HepG2 (cell line): ENCODE data around the gene MACROD2. TPM values are rescaled to one million over a fixed set of nuclear protein-coding genes. Genes with fewer than 3 reads are reported as not detected.

ENCODE experiments used
- ATAC-seq: fragments of 200-7000 bp; cut with Tn5 transposase; 3 replicates; pipeline ENCODE4 v1.9.1; 2020; ENCODE audit warnings: mild to moderate bottlenecking, moderate library complexity
- BruUV-seq: library from RNA; stranded (reverse); fragments of 400-500 nt; replicated peaks from 2 replicates; lab custom pipeline; 2021; lab: Mats Ljungman, UMichigan
- CTCF ChIA-PET: fragments of 300-600 bp; formaldehyde crosslinking; extraction: SDS; loops from one replicate; lab custom pipeline; 2021; ENCODE audit warnings: low total read pairs, inconsistent platforms, low intra/inter-chr PET ratio; lab: Yijun Ruan, JAX
- POLR2A ChIA-PET: fragments of 350-600 bp; sonication (Branson Sonifier 250); formaldehyde crosslinking; loops from one replicate; lab custom pipeline; 2020; ENCODE audit warnings: antibody characterized with exemption, inconsistent platforms; lab: Yijun Ruan, JAX
- DNase-seq: peaks from one replicate; pipeline ENCODE4 v3.0.0-alpha.2; 2015; ENCODE audit warnings: low spot score
- FAIRE-seq: peaks from 3 replicates; lab custom pipeline; 2011; peaks lifted over from hg19 to GRCh38; lab: Jason Lieb, UNC
- H2AFZ ChIP-seq: one replicate; pipeline ENCODE4 v1.6.1; 2011; ENCODE audit warnings: low read length, inconsistent platforms
- H3K27ac ChIP-seq: fragments of 300-600 bp; 3 replicates; pipeline ENCODE4 v1.8.0; 2011; ENCODE audit warnings: mixed run types, mild to moderate bottlenecking, mixed read lengths, low read length, inconsistent platforms; ENCODE audit not compliant: insufficient read depth; ENCODE audit errors: extremely low read length
- H3K27me3 ChIP-seq, 2 experiments: fragments of 200-600 bp in 1 of 2; 2 replicates in 1 of 2; 3 replicates in 1 of 2; pipeline versions ENCODE4 v1.6.0 to v1.8.0; 2011; ENCODE audit warnings: low read length in 2 of 2, mild to moderate bottlenecking in 2 of 2, moderate library complexity in 2 of 2, inconsistent platforms in 1 of 2; ENCODE audit not compliant: insufficient read depth in 2 of 2, control insufficient read depth in 1 of 2
- H3K36me3 ChIP-seq, 2 experiments: fragments of 200-600 bp in 1 of 2; replicated peaks in 1 of 2; 2 replicates in 1 of 2; 3 replicates in 1 of 2; pipeline versions ENCODE4 v1.5.1 to v1.8.0; 2011; ENCODE audit warnings: low read length in 2 of 2, inconsistent platforms in 1 of 2; ENCODE audit not compliant: insufficient read depth in 2 of 2, control insufficient read depth in 1 of 2
- H3K4me1 ChIP-seq: 2 replicates; pipeline ENCODE4 v1.5.1; 2012; ENCODE audit warnings: low read length, inconsistent platforms; ENCODE audit not compliant: insufficient read depth
- H3K4me2 ChIP-seq: 2 replicates; pipeline ENCODE4 v1.6.0; 2011; ENCODE audit warnings: low read depth, low read length, inconsistent platforms
- H3K4me3 ChIP-seq, 3 experiments: fragments of 200-600 bp in 1 of 3; sonication (generic), shearing (Covaris generic) in 1 of 3; replicated peaks in 1 of 3; 2 replicates each; pipeline ENCODE4 v1.5.1; 2011 to 2016; ENCODE audit warnings: low read length in 3 of 3, inconsistent platforms in 2 of 3, low read depth in 2 of 3, mild to moderate bottlenecking in 2 of 3, control low read depth in 1 of 3, mixed read lengths in 1 of 3; ENCODE audit not compliant: insufficient read depth in 1 of 3
- H3K79me2 ChIP-seq: one replicate; pipeline ENCODE4 v1.6.1; 2011; ENCODE audit warnings: low read length, inconsistent platforms; ENCODE audit not compliant: insufficient read depth
- H3K9ac ChIP-seq: 2 replicates; pipeline ENCODE4 v1.6.0; 2011; ENCODE audit warnings: mild to moderate bottlenecking, low read depth, low read length, inconsistent platforms; ENCODE audit not compliant: insufficient read depth
- H3K9me3 ChIP-seq: 2 replicates; pipeline ENCODE4 v1.5.1; 2012; ENCODE audit warnings: mild to moderate bottlenecking, low read length
- H4K20me1 ChIP-seq: 2 replicates; pipeline ENCODE4 v1.6.0; 2011; ENCODE audit warnings: inconsistent platforms, mild to moderate bottlenecking, low read length, moderate library complexity; ENCODE audit not compliant: insufficient read depth
- CBX1 ChIP-seq: IDR thresholded peaks from one replicate; pipeline ENCODE4 v1.6.1; 2016; ENCODE audit warnings: antibody characterized with exemption, low read depth
- HNF4A ChIP-seq: sonication (generic); formaldehyde crosslinking; IDR thresholded peaks from 2 replicates; pipeline ENCODE4 v1.4.0; 2020; ENCODE audit warnings: missing genetic modification reagents
- KDM5B ChIP-seq: sonication (generic); formaldehyde crosslinking; IDR thresholded peaks from 2 replicates; pipeline ENCODE4 v1.4.0; 2020; ENCODE audit warnings: missing genetic modification reagents, mild to moderate bottlenecking, borderline replicate concordance
- MAFF ChIP-seq: IDR thresholded peaks from 2 replicates; pipeline ENCODE4 v1.6.1; 2011; ENCODE audit warnings: low read depth, low read length, improper control_type of control experiment
- MAFK ChIP-seq, 2 experiments: IDR thresholded peaks in 1 of 2; conservative IDR thresholded peaks in 1 of 2; 2 replicates each; pipeline ENCODE4 v1.6.1; 2011; ENCODE audit warnings: improper control_type of control experiment in 2 of 2, low read length in 2 of 2
- MAZ ChIP-seq, 2 experiments: sonication (generic) in 1 of 2; formaldehyde crosslinking in 1 of 2; IDR thresholded peaks; 2 replicates each; pipeline versions ENCODE4 v1.5.0 to v1.6.1; 2012 to 2020; ENCODE audit warnings: low read depth in 2 of 2, mild to moderate bottlenecking in 2 of 2, borderline replicate concordance in 1 of 2, improper control_type of control experiment in 1 of 2, low read length in 1 of 2, missing genetic modification reagents in 1 of 2, moderate library complexity in 1 of 2
- NCOA1 ChIP-seq: sonication (generic); formaldehyde crosslinking; IDR thresholded peaks from 2 replicates; pipeline ENCODE4 v1.9.0; 2021; ENCODE audit warnings: missing genetic modification reagents
- ZBTB8A ChIP-seq: sonication (generic); formaldehyde crosslinking; IDR thresholded peaks from 2 replicates; pipeline ENCODE4 v1.4.0; 2020; ENCODE audit warnings: mild to moderate bottlenecking, low read depth, missing genetic modification reagents, borderline replicate concordance
- ZNF20 ChIP-seq: sonication (generic); formaldehyde crosslinking; IDR thresholded peaks from 2 replicates; pipeline ENCODE4 v1.4.0; 2020; ENCODE audit warnings: mild to moderate bottlenecking, moderate library complexity, missing genetic modification reagents
- ZNF547 ChIP-seq: sonication (generic); formaldehyde crosslinking; IDR thresholded peaks from 2 replicates; pipeline ENCODE4 v1.5.1; 2020; ENCODE audit warnings: mild to moderate bottlenecking, missing genetic modification reagents
- WGBS: methylation state at CpG from one replicate; pipeline ENCODE4 v1.1.6; 2017; ENCODE audit warnings: low lambda C conversion rate; 5-methylcytosine and 5-hydroxymethylcytosine counted together
- in situ Hi-C: cut with HindIII; loops from 2 replicates; pipeline ENCODE4 v1.10.0; 2017; ENCODE audit warnings: low pct_unique_long_range_greater_than_20kb; ENCODE audit not compliant: extremely low pct_ligation_motif_present
- intact Hi-C: fragments of 100-400 bp; cut with micrococcal nuclease; formaldehyde crosslinking; loops from one replicate; pipeline ENCODE4 v1.10.0; 2022; ENCODE audit not compliant: unreplicated experiment
- polyA plus RNA-seq, 8 experiments: library from polyadenylated mRNA; depleted of rRNA in 3 of 8; stranded (reverse) in 7 of 8; unstranded in 1 of 8; fragments of >200 nt; fragmentation: Illumina TruSeq in 4 of 8; extraction: Trizol in 4 of 8; gene quantifications; 2 replicates each; pipeline versions ENCODE4 v1.2.1 to v1.2.3, GENCODE V29; 2011 to 2016; ENCODE audit warnings: low read depth in 4 of 8, missing spikeins in 1 of 8, mixed read lengths in 1 of 8; ENCODE audit not compliant: insufficient read depth in 1 of 8
- total RNA-seq, 5 experiments: library from RNA; depleted of rRNA; stranded (reverse); fragments of >200 nt; fragmentation: Illumina TruSeq; extraction: Trizol; gene quantifications; 2 replicates each; pipeline ENCODE4 v1.2.3, GENCODE V29; 2016; ENCODE audit warnings: low read depth in 1 of 5
- TF ChIP-seq, protein P1 (sequence below): IDR thresholded peaks from 2 replicates; pipeline ENCODE4 v1.6.1; 2016; ENCODE audit warnings: low read depth
- TF ChIP-seq, protein P2 (sequence below): sonication (generic); formaldehyde crosslinking; IDR thresholded peaks from 2 replicates; pipeline ENCODE4 v1.4.0; 2020; ENCODE audit warnings: missing genetic modification reagents, borderline replicate concordance
- TF ChIP-seq, protein P3 (sequence below): IDR thresholded peaks from 2 replicates; pipeline ENCODE4 v1.6.1; 2016; ENCODE audit warnings: missing compliant biosample characterization, missing genetic modification reagents, borderline replicate concordance

MACROD2 gene
- total and polyA plus RNA-seq, 2 of the 13 experiments (the other 11 are each of a cell fraction or from before 2014, with no cell fraction given): 0.13 to 0.51 TPM

DNA sequence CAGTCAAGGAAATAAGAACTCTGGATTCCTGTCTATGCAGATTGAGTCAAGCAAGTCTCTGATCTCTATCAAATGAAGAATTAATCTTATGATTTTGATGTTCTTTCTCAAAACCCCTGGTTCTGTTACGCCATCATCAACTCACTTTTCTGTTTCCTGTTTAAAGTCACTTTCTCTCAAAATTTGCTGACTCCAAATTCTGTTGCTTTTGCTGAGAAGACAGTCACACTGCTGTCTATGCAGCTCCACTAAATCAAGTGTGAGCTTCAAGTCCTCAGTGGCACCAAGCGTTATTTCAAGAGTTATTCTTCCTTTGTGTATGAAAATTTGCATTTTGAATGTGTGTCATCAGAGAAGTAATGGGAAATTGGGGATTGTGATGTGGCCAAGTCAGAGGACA is 1914.7 kb downstream of the MACROD2 start:
- peak; percentile 35 to 78; a peak in 3 of 4 replicates for TF ChIP-seq MAFK (conservative IDR thresholded peaks at IDR 0.05 in 1 of 2, IDR thresholded peaks at IDR 0.05 in 1 of 2; ENCODE audit: low read length in 2 of 2)
- peak; percentile 69 for TF ChIP-seq MAFF
- TF ChIP-seq ZBTB8A (CRISPR knock-in tag): no peak
- TF ChIP-seq, all 625 proteins: peak for 2
- in situ Hi-C loops (no loop called here), intact Hi-C loops (no loop called here)
- Histone ChIP-seq H3K4me3 (no peak overlapping the region), H2AFZ (no peak overlapping the region), H3K9me3 (peaks cover 64% of the 10 kb centered on the region), H3K4me1 (no peaks in the 10 kb centered on the region), H3K79me2 (no peaks in the 10 kb centered on the region), H4K20me1 (no peaks in the 10 kb centered on the region), H3K27ac (no peak overlapping the region), H3K4me2 (no peak overlapping the region), H3K27me3 (no peaks in the 10 kb centered on the region), H3K9ac (no peak overlapping the region), H3K36me3 (no peaks in the 10 kb centered on the region)
- CTCF ChIA-PET: no interaction called here
- POLR2A ChIA-PET: no interaction called here
- 17% methylated on average over 2 of the region's 2 CpGs for WGBS
- no TSS peak for BruUV-seq
- DNase-seq: no peak
- peak; percentile 28 for FAIRE-seq
- no peak for ATAC-seq

DNA sequence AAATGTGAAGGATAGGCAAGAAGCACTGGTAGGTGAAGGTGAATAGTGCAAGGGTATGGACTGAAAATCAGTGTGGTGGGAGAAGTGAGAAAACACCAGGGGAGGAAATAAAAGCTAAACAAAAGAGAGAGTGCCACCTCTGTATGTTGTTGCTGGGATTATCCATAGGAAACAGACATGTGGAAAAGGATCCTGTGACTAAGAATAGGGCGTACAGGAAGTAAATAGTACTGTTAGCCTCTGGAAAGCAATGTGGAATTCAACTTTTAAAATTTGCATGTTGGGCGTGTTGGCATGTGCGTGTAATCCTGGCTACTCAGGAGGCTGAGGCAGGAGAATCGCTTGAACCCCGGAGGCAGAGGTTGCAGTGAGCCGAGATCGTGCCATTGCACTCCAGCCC is 1916.3 kb downstream of the MACROD2 start:
- intact Hi-C loops: no loop called here
- peaks cover 52% of the 10 kb centered on the region for H3K9me3 ChIP-seq
- 43% methylated on average over 7 of the region's 7 CpGs for WGBS
- DNase-seq (no peak), ATAC-seq (no peak), FAIRE-seq (no peak)
- no TSS peak for BruUV-seq
- no peaks in the 10 kb centered on the region for H4K20me1 ChIP-seq
- TF ChIP-seq MAZ (IDR thresholded peaks at IDR 0.05; ENCODE audit: borderline replicate concordance, low read depth, low read length) (no peak), MAZ (CRISPR knock-in tag; IDR thresholded peaks at IDR 0.05; ENCODE audit: low read depth) (no peak), KDM5B (CRISPR knock-in tag) (no peak), ZNF547 (no peak), HNF4A (no peak), NCOA1 (no peak), CBX1 (no peak), ZNF20 (CRISPR knock-in tag) (no peak)
- TF ChIP-seq, protein P1, sequence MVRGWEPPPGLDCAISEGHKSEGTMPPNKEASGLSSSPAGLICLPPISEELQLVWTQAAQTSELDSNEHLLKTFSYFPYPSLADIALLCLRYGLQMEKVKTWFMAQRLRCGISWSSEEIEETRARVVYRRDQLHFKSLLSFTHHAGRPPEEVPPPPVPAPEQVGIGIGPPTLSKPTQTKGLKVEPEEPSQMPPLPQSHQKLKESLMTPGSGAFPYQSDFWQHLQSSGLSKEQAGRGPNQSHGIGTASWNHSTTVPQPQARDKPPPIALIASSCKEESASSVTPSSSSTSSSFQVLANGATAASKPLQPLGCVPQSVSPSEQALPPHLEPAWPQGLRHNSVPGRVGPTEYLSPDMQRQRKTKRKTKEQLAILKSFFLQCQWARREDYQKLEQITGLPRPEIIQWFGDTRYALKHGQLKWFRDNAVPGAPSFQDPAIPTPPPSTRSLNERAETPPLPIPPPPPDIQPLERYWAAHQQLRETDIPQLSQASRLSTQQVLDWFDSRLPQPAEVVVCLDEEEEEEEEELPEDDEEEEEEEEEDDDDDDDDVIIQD (CRISPR knock-in tag): no peak
- TF ChIP-seq, protein P2, sequence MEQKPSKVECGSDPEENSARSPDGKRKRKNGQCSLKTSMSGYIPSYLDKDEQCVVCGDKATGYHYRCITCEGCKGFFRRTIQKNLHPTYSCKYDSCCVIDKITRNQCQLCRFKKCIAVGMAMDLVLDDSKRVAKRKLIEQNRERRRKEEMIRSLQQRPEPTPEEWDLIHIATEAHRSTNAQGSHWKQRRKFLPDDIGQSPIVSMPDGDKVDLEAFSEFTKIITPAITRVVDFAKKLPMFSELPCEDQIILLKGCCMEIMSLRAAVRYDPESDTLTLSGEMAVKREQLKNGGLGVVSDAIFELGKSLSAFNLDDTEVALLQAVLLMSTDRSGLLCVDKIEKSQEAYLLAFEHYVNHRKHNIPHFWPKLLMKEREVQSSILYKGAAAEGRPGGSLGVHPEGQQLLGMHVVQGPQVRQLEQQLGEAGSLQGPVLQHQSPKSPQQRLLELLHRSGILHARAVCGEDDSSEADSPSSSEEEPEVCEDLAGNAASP (CRISPR knock-in tag): no peak
- TF ChIP-seq, protein P3, sequence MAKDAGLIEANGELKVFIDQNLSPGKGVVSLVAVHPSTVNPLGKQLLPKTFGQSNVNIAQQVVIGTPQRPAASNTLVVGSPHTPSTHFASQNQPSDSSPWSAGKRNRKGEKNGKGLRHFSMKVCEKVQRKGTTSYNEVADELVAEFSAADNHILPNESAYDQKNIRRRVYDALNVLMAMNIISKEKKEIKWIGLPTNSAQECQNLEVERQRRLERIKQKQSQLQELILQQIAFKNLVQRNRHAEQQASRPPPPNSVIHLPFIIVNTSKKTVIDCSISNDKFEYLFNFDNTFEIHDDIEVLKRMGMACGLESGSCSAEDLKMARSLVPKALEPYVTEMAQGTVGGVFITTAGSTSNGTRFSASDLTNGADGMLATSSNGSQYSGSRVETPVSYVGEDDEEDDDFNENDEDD: no peak
- H2AFZ ChIP-seq: no peak overlapping the region
- H3K79me2 ChIP-seq: no peaks in the 10 kb centered on the region
- POLR2A ChIA-PET: no interaction called here
- H3K4me1 ChIP-seq: no peaks in the 10 kb centered on the region
- H3K4me2 ChIP-seq: no peak overlapping the region
- no peak overlapping the region for H3K27ac ChIP-seq
- no peak overlapping the region for H3K4me3 ChIP-seq
- H3K9ac ChIP-seq: no peak overlapping the region
- in situ Hi-C loops: no loop called here
- H3K36me3 ChIP-seq: no peaks in the 10 kb centered on the region
- no peaks in the 10 kb centered on the region for H3K27me3 ChIP-seq
- CTCF ChIA-PET: no interaction called here
